Cardiac muscle cell (in vitro differentiated cells and primary cell): Measurements from ENCODE around the gene AGTR1. TPM values are rescaled to one million over a fixed set of nuclear protein-coding genes. Genes with fewer than 3 reads are reported as not detected.

ENCODE experiments used
- DNase-seq, 2 donors: peaks; one replicate each; pipeline versions ENCODE4 v3.0.0 to v3.0.0-alpha.2; 2010 to 2017; ENCODE audit warnings: low read depth in 1 of 2, low spot score in 1 of 2
- H3K27ac ChIP-seq: fragments of 200-600 bp; sonication (generic); 2 replicates; pipeline ENCODE4 v1.5.1; 2016
- H3K27me3 ChIP-seq: fragments of 200-600 bp; sonication (generic); 2 replicates; pipeline ENCODE4 v1.6.0; 2016; ENCODE audit warnings: control low read depth
- H3K36me3 ChIP-seq: fragments of 200-600 bp; sonication (generic); 2 replicates; pipeline ENCODE4 v1.5.1; 2016; ENCODE audit warnings: control low read depth
- H3K4me1 ChIP-seq: fragments of 200-600 bp; sonication (generic); 2 replicates; pipeline ENCODE4 v1.8.1; 2017; ENCODE audit warnings: low read depth, mild to moderate bottlenecking, mixed run types
- H3K4me3 ChIP-seq: fragments of 200-600 bp; sonication (generic); 2 replicates; pipeline ENCODE4 v1.5.1; 2016; ENCODE audit warnings: mild to moderate bottlenecking
- H3K9me3 ChIP-seq: fragments of 200-600 bp; sonication (generic); 2 replicates; pipeline ENCODE4 v1.5.1; 2017; ENCODE audit warnings: low read depth, mild to moderate bottlenecking, control low read depth
- polyA plus RNA-seq: library from polyadenylated mRNA; unstranded; fragments of >200 nt; fragmentation: Nextera tagmentation; extraction: Ambion mirVana; gene quantifications from 2 replicates; pipeline ENCODE4 v1.2.1, GENCODE V29; 2016
- total RNA-seq: library from RNA; depleted of rRNA; stranded (reverse); fragments of >200 nt; gene quantifications from 2 replicates; pipeline ENCODE4 v1.2.3, GENCODE V29; 2016
- TF ChIP-seq, protein P1 (sequence below): IDR thresholded peaks from 2 replicates; pipeline ENCODE4 v1.5.1; 2012; ENCODE audit warnings: low read depth, mild to moderate bottlenecking, low read length

Gene AGTR1
- total and polyA plus RNA-seq, 2 experiments from 2014 or later, result not detected

DNA sequence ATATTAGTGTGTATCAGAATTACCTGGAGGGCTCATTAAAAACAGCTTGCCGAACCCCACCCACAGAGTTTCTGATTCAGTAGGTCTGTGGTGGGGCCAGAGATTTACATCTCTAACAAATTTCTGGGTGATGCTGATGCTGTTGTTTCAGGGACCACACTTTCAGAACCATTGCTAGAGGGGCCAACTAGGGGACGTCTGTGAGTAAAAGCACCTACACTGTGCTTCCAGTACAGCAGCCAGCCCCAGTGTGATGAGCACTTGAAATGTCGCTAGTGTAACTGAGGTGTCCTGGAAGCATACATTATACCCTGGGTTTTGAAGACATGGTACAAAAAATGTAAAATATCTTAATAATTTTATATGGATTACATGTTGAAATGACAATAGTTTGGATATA, 33.0 kb downstream of the AGTR1 start:
- H3K27me3 ChIP-seq, result no peaks in the 10 kb centered on the region
- H3K36me3 ChIP-seq, result no peaks in the 10 kb centered on the region
- no peak overlapping the region for H3K27ac ChIP-seq
- TF ChIP-seq, protein P1, sequence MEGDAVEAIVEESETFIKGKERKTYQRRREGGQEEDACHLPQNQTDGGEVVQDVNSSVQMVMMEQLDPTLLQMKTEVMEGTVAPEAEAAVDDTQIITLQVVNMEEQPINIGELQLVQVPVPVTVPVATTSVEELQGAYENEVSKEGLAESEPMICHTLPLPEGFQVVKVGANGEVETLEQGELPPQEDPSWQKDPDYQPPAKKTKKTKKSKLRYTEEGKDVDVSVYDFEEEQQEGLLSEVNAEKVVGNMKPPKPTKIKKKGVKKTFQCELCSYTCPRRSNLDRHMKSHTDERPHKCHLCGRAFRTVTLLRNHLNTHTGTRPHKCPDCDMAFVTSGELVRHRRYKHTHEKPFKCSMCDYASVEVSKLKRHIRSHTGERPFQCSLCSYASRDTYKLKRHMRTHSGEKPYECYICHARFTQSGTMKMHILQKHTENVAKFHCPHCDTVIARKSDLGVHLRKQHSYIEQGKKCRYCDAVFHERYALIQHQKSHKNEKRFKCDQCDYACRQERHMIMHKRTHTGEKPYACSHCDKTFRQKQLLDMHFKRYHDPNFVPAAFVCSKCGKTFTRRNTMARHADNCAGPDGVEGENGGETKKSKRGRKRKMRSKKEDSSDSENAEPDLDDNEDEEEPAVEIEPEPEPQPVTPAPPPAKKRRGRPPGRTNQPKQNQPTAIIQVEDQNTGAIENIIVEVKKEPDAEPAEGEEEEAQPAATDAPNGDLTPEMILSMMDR, result no peak
- no peak for DNase-seq
- no peaks in the 10 kb centered on the region for H3K9me3 ChIP-seq
- no peak overlapping the region for H3K4me3 ChIP-seq
- no peaks in the 10 kb centered on the region for H3K4me1 ChIP-seq

DNA sequence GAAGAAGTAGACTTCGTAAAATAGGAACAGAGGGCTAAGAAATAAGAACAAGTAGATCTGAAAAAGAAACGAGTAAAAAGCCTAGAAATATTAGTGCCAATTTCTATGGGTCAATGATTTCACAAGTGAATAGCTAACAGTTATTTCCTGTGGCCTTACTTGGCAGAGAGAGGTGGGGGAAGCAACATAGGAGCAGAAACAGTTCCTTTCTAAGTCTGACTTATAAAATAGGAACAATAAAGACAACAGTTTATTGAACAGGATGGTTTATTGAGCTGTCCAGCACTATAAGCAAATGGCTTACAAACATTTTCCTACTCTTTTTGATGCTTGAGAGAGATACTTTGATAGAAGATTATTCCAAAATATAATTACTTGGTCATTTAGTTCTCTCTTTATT, 37.9 kb downstream of the AGTR1 start:
- TF ChIP-seq, protein P1, result no peak
- H3K27me3 ChIP-seq, result no peaks in the 10 kb centered on the region
- no peaks in the 10 kb centered on the region for H3K9me3 ChIP-seq
- H3K4me1 ChIP-seq, result no peaks in the 10 kb centered on the region
- no peak overlapping the region for H3K27ac ChIP-seq
- H3K4me3 ChIP-seq, result no peak overlapping the region
- no peaks in the 10 kb centered on the region for H3K36me3 ChIP-seq
- DNase-seq, result no peak

DNA sequence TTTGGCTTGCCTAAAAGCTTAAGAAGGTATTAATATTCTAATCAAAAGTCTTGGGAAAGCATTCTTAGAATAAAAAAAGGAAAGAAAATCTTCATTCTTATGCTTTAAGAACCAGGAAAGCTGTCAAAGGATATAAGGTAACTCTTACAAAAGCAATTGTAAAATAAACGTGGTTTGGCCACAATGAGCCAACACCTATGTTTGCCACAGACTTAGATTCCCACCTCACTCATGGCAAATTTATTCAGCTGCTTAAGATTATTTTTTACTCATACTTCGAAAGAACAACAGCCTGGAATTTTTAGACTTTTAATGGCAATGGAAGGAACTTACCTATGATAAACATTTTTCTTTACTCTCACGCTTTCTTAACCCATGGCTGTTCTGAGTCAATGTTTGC, 38.4 kb downstream of the AGTR1 start:
- DNase-seq, result no peak
- H3K27ac ChIP-seq, result no peak overlapping the region
- no peaks in the 10 kb centered on the region for H3K4me1 ChIP-seq
- TF ChIP-seq, protein P1, result no peak
- H3K27me3 ChIP-seq, result no peaks in the 10 kb centered on the region
- no peak overlapping the region for H3K4me3 ChIP-seq
- H3K36me3 ChIP-seq, result no peaks in the 10 kb centered on the region
- no peaks in the 10 kb centered on the region for H3K9me3 ChIP-seq

DNA sequence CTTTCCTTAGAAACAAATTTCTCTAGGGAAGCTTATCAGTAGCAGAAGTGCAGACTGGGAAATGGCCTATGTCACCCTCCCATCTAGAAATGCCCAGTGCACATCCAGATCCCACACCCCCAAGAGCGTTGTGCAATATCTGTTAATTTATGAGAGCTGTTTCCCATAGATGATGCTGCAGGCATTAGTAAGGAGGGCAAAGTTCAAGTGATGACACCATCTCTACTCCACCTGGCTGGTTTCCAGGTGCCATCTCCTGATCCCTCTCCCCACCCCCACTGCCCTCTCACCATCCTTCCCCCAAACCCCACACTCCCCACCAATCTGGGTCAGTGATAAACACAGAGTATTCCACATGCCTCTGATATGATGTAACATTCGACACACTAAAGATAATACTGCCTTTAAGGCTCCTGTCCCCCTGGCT, 39.4 kb downstream of the AGTR1 start:
- Histone ChIP-seq H3K36me3 (no peaks in the 10 kb centered on the region), H3K9me3 (no peaks in the 10 kb centered on the region), H3K4me3 (no peak overlapping the region), H3K4me1 (no peaks in the 10 kb centered on the region), H3K27me3 (no peaks in the 10 kb centered on the region), H3K27ac (no peak overlapping the region)
- peak in 1 of 2 donors; percentile 24 for DNase-seq
- TF ChIP-seq, protein P1, result no peak

DNA sequence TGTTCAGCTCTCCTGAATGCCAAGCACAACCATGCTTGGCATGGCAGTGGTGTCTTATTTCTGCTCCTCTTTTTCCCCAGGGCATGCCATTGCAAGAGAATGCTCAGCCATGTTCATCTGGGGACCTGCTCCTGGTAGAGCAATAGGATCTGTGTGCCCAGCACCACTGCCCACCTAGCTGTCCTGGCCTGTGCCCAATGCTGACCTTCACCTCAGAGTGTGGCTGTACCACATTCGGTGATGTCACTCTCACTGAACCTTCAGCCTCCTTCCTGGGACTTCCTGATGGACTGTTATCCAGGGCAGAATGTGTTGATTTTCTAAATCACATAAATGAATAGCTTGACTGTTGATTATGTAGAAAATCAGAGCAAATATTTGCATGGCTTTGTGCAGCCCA, 42.0 kb downstream of the AGTR1 start:
- no peaks in the 10 kb centered on the region for H3K9me3 ChIP-seq
- H3K27ac ChIP-seq, result no peak overlapping the region
- no peak overlapping the region for H3K4me3 ChIP-seq
- no peaks in the 10 kb centered on the region for H3K4me1 ChIP-seq
- no peaks in the 10 kb centered on the region for H3K27me3 ChIP-seq
- TF ChIP-seq, protein P1, result no peak
- no peaks in the 10 kb centered on the region for H3K36me3 ChIP-seq
- DNase-seq, result no peak

DNA sequence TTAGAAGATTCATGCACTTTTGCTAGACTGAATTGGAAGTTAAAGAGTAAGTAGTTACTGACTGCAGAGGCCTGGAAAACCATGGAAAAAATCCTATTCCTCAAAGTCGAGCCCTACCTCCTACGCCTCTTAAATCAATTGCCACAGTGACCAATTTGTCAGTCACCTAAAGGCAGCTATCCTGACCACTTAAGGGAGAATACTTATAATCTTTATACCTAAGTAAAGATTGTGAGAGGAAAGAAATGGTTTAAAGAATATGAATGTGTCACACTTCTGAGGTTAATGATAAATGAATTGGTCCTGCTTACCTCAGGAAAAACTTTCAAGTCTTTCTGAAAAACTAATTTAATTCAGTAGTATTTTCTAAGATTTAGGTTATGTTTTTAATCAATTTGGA, 42.6 kb downstream of the AGTR1 start:
- no peaks in the 10 kb centered on the region for H3K4me1 ChIP-seq
- H3K27me3 ChIP-seq, result no peaks in the 10 kb centered on the region
- no peak overlapping the region for H3K4me3 ChIP-seq
- no peaks in the 10 kb centered on the region for H3K9me3 ChIP-seq
- DNase-seq, result no peak
- H3K27ac ChIP-seq, result no peak overlapping the region
- H3K36me3 ChIP-seq, result no peaks in the 10 kb centered on the region
- TF ChIP-seq, protein P1, result no peak
